MCF 10A (cell line): ENCODE results near the gene POLR3A. TPM values are rescaled to one million over a fixed set of nuclear protein-coding genes. Genes with fewer than 3 reads are reported as not detected.

Experiments
- BruUV-seq: library from RNA; stranded (reverse); fragments of 400-500 nt; replicated peaks from 2 replicates; lab custom pipeline; 2021; lab: Mats Ljungman, UMichigan
- CTCF ChIA-PET: fragments of 300-600 bp; sonication (Branson Sonifier 250); formaldehyde crosslinking; extraction: SDS; loops from one replicate; lab custom pipeline; 2021; ENCODE audit warnings: antibody characterized with exemption, inconsistent platforms; lab: Yijun Ruan, JAX
- POLR2A ChIA-PET: fragments of 300-600, 350-650 bp; sonication (Branson Sonifier 250); formaldehyde crosslinking; extraction: SDS; loops from one replicate; lab custom pipeline; 2020; ENCODE audit warnings: antibody characterized with exemption, inconsistent platforms; lab: Yijun Ruan, JAX
- DNase-seq: peaks from one replicate; pipeline ENCODE4 v3.0.0-alpha.2; 2018; ENCODE audit not compliant: unreplicated experiment
- H3K27ac Mint-ChIP-seq: one replicate; pipeline ENCODE4 v1.8.0; 2022; ENCODE audit warnings: mild to moderate bottlenecking, low read depth, mixed read lengths; ENCODE audit not compliant: unreplicated experiment
- H3K27me3 Mint-ChIP-seq: one replicate; pipeline ENCODE4 v1.8.0; 2022; ENCODE audit warnings: mixed read lengths; ENCODE audit not compliant: insufficient read depth, unreplicated experiment
- H3K36me3 Mint-ChIP-seq: one replicate; pipeline ENCODE4 v1.8.0; 2022; ENCODE audit warnings: mild to moderate bottlenecking, moderate library complexity, mixed read lengths; ENCODE audit not compliant: insufficient read depth, unreplicated experiment
- H3K4me1 Mint-ChIP-seq: one replicate; pipeline ENCODE4 v1.8.0; 2022; ENCODE audit warnings: mixed read lengths; ENCODE audit not compliant: insufficient read depth, unreplicated experiment
- H3K4me3 Mint-ChIP-seq: one replicate; pipeline ENCODE4 v1.8.0; 2022; ENCODE audit warnings: mild to moderate bottlenecking, moderate library complexity, mixed read lengths; ENCODE audit not compliant: unreplicated experiment
- H3K9me3 Mint-ChIP-seq: one replicate; pipeline ENCODE4 v1.8.0; 2022; ENCODE audit warnings: mixed read lengths; ENCODE audit not compliant: unreplicated experiment
- CTCF ChIP-seq: fragments of 200-600 bp; IDR thresholded peaks from one replicate; pipeline ENCODE4 v1.8.0; 2022; ENCODE audit warnings: antibody characterized with exemption, mild to moderate bottlenecking; ENCODE audit not compliant: unreplicated experiment
- intact Hi-C: fragments of 100-400 bp; cut with micrococcal nuclease; formaldehyde crosslinking; loops from 2 replicates; pipeline ENCODE4 v1.14.1; 2022
- total RNA-seq: library from RNA; stranded (reverse); gene quantifications from 2 replicates; pipeline ENCODE4 v1.2.3, GENCODE V29; 2022

POLR3A gene
- total RNA-seq, 1 experiment from 2014 or later = 19.1 TPM

GRCh38 chr10:77977934-77978333, 51.4 kb downstream of the POLR3A start:
- POLR2A ChIA-PET = no interaction called here
- CTCF ChIA-PET = no interaction called here
- TF ChIP-seq CTCF = no peak
- Mint-ChIP-seq H3K27ac (no peak overlapping the region), H3K4me1 (peaks cover 14% of the 10 kb centered on the region), H3K27me3 (no peaks in the 10 kb centered on the region), H3K36me3 (peaks cover 77% of the 10 kb centered on the region), H3K9me3 (no peaks in the 10 kb centered on the region), H3K4me3 (no peak overlapping the region)
- no TSS peak for BruUV-seq
- no peak for DNase-seq
- intact Hi-C loops = no loop called here

GRCh38 chr10:77977016-77977415, 52.3 kb downstream of the POLR3A start:
- no TSS peak for BruUV-seq
- ChIA-PET CTCF (interaction anchor here (0.6 kb wide), 1 partner anchor 34 kb away, joined by 3 read pairs; no protein-coding TSS in a partner anchor), POLR2A (interaction anchor here (0.7 kb wide), 1 partner anchor 51 kb away, joined by 3 read pairs; no protein-coding TSS in a partner anchor)
- H3K9me3 Mint-ChIP-seq = no peaks in the 10 kb centered on the region
- H3K4me3 Mint-ChIP-seq = no peak overlapping the region
- no peak for TF ChIP-seq CTCF
- H3K4me1 Mint-ChIP-seq = peaks cover 14% of the 10 kb centered on the region
- no peaks in the 10 kb centered on the region for H3K27me3 Mint-ChIP-seq
- H3K36me3 Mint-ChIP-seq = peaks cover 69% of the 10 kb centered on the region
- DNase-seq = no peak
- no peak overlapping the region for H3K27ac Mint-ChIP-seq
- intact Hi-C loops = no loop called here

GRCh38 chr10:77975086-77975666, 54.1 kb downstream of the POLR3A start:
- no peak for TF ChIP-seq CTCF
- Mint-ChIP-seq H3K4me3 (no peak overlapping the region), H3K36me3 (peaks cover 52% of the 10 kb centered on the region), H3K9me3 (no peaks in the 10 kb centered on the region), H3K27ac (no peak overlapping the region), H3K27me3 (no peaks in the 10 kb centered on the region), H3K4me1 (peaks cover 14% of the 10 kb centered on the region)
- CTCF ChIA-PET = interaction anchor here (0.6 to 2.3 kb wide), 20 partner anchors 11 to 284 kb away, joined by 3 to 13 read pairs (median 4); no protein-coding TSS in a partner anchor
- TSS peak; percentile 4 for BruUV-seq
- POLR2A ChIA-PET = interaction anchor here (0.8 to 2.2 kb wide), 9 partner anchors 8 to 155 kb away, joined by 3 to 11 read pairs (median 5); no protein-coding TSS in a partner anchor
- no peak for DNase-seq
- intact Hi-C loops = no loop called here

GRCh38 chr10:77974396-77975074, 54.8 kb downstream of the POLR3A start:
- Mint-ChIP-seq H3K9me3 (no peaks in the 10 kb centered on the region), H3K4me1 (peaks cover 14% of the 10 kb centered on the region), H3K27ac (no peak overlapping the region), H3K36me3 (peaks cover 46% of the 10 kb centered on the region), H3K4me3 (no peak overlapping the region), H3K27me3 (no peaks in the 10 kb centered on the region)
- BruUV-seq = no TSS peak
- ChIA-PET CTCF (interaction anchor here (0.6 to 2.3 kb wide), 23 partner anchors 10 to 136 kb away, joined by 3 to 13 read pairs (median 4); no protein-coding TSS in a partner anchor), POLR2A (interaction anchor here (0.7 to 3.8 kb wide), 17 partner anchors 8 to 154 kb away, joined by 3 to 15 read pairs (median 5); partner anchors contain the start of gene DLG5)
- peak; percentile 85 for DNase-seq
- intact Hi-C loops = loop anchor here (1.0 to 5.0 kb wide), 3 partner anchors 47 to 128 kb away; partner anchors contain the start of gene DLG5
- TF ChIP-seq CTCF = peak; percentile 71
